HFFc6 (cell line): Measurements from ENCODE around the gene TMBIM4. TPM values are rescaled to one million over a fixed set of nuclear protein-coding genes. Genes with fewer than 3 reads are reported as not detected.

Experiments
- DNase-seq: peaks from one replicate; pipeline ENCODE4 v3.0.0-alpha.2; 2018
- H3K27ac Mint-ChIP-seq: 2 replicates; pipeline ENCODE4 v1.8.0; 2020; ENCODE audit warnings: mild to moderate bottlenecking, mixed read lengths
- H3K27me3 Mint-ChIP-seq: 2 replicates; pipeline ENCODE4 v1.8.0; 2021; ENCODE audit warnings: mild to moderate bottlenecking, moderate library complexity, mixed read lengths; ENCODE audit not compliant: insufficient read depth
- H3K36me3 Mint-ChIP-seq: 2 replicates; pipeline ENCODE4 v1.8.0; 2021; ENCODE audit warnings: low read depth, mixed read lengths
- H3K4me1 Mint-ChIP-seq: 2 replicates; pipeline ENCODE4 v1.8.0; 2020; ENCODE audit warnings: low read depth, mixed read lengths
- H3K4me3 Mint-ChIP-seq: 2 replicates; pipeline ENCODE4 v1.8.0; 2020; ENCODE audit warnings: mild to moderate bottlenecking, moderate library complexity, mixed read lengths
- H3K9me3 Mint-ChIP-seq: 2 replicates; pipeline ENCODE4 v1.8.0; 2020; ENCODE audit warnings: mild to moderate bottlenecking, mixed read lengths
- CTCF ChIP-seq: fragments of 200-600 bp; sonication (generic); IDR thresholded peaks from 2 replicates; pipeline ENCODE4 v1.5.0; 2021; ENCODE audit warnings: antibody characterized with exemption, mild to moderate bottlenecking
- total RNA-seq, 6 experiments: library from RNA; stranded (reverse); fragmentation: NEBNext Ultra II Directional; extraction: Animal tissue kit (Norgen Biotek cat#: 25700); gene quantifications; 2 replicates in 1 of 6; 3 replicates in 5 of 6; pipeline ENCODE4 v1.2.3, GENCODE V29; 2021

The TMBIM4 gene
- total RNA-seq, 6 experiments from 2014 or later: 92.3 to 112 (median 104) TPM

- Mint-ChIP-seq H3K27me3 (peaks cover 2% of the 10 kb centered on the region; the same call in 1 of the 2 replicates), H3K4me1 (peaks cover 42% of the 10 kb centered on the region), H3K36me3 (peaks cover 46% of the 10 kb centered on the region), H3K4me3 (no peak overlapping the region), H3K9me3 (no peaks in the 10 kb centered on the region), H3K27ac (no peak overlapping the region)
- DNase-seq: no peak
- TF ChIP-seq CTCF: no peak
Observed at GRCh38 chr12:66159123-66159522, 10.7 kb downstream of the TMBIM4 start.

- Mint-ChIP-seq H3K9me3 (no peaks in the 10 kb centered on the region), H3K27ac (no peak overlapping the region), H3K4me3 (no peak overlapping the region), H3K27me3 (no peaks in the 10 kb centered on the region), H3K36me3 (peaks cover 38% of the 10 kb centered on the region), H3K4me1 (peaks cover 44% of the 10 kb centered on the region)
- no peak for TF ChIP-seq CTCF
- DNase-seq: no peak
Observed at GRCh38 chr12:66156654-66157053, 13.1 kb downstream of the TMBIM4 start.

GRCh38 chr12:66154776-66155175, 15.0 kb downstream of the TMBIM4 start:
- no peaks in the 10 kb centered on the region for H3K9me3 Mint-ChIP-seq
- no peaks in the 10 kb centered on the region for H3K27me3 Mint-ChIP-seq
- H3K4me1 Mint-ChIP-seq: peaks cover 44% of the 10 kb centered on the region
- H3K27ac Mint-ChIP-seq: peak overlapping the region; percentile 67; the same call in 1 of the 2 replicates
- no peak for TF ChIP-seq CTCF
- H3K4me3 Mint-ChIP-seq: no peak overlapping the region
- H3K36me3 Mint-ChIP-seq: peaks cover 42% of the 10 kb centered on the region
- DNase-seq: no peak

- Mint-ChIP-seq H3K36me3 (peaks cover 34% of the 10 kb centered on the region), H3K27ac (peak overlapping the region; percentile 66), H3K9me3 (no peaks in the 10 kb centered on the region), H3K4me1 (peaks cover 54% of the 10 kb centered on the region), H3K4me3 (0 out of 2 replicates have a peak overlapping the region, but pooled peaks have one; percentile 36), H3K27me3 (no peaks in the 10 kb centered on the region)
- TF ChIP-seq CTCF: no peak
- DNase-seq: no peak
Observed at GRCh38 chr12:66152732-66153131, 17.1 kb downstream of the TMBIM4 start.

- H3K36me3 Mint-ChIP-seq: peaks cover 25% of the 10 kb centered on the region
Observed at GRCh38 chr12:66149702-66150398, 19.9 kb downstream of the TMBIM4 start.

More at GRCh38 chr12:66149702-66150398, 19.9 kb downstream of the TMBIM4 start:
- Mint-ChIP-seq H3K27ac (no peak overlapping the region), H3K27me3 (no peaks in the 10 kb centered on the region), H3K4me3 (no peak overlapping the region), H3K9me3 (no peaks in the 10 kb centered on the region), H3K4me1 (peaks cover 45% of the 10 kb centered on the region)
- no peak for DNase-seq
- peak; percentile 53 for TF ChIP-seq CTCF
